HepG2 (cell line): ENCODE results near the gene PFKP. TPM values are rescaled to one million over a fixed set of nuclear protein-coding genes. Genes with fewer than 3 reads are reported as not detected.

ENCODE experiments used
- ATAC-seq: fragments of 200-7000 bp; cut with Tn5 transposase; 3 replicates; pipeline ENCODE4 v1.9.1; 2020; ENCODE audit warnings: mild to moderate bottlenecking, moderate library complexity
- BruUV-seq: library from RNA; stranded (reverse); fragments of 400-500 nt; replicated peaks from 2 replicates; lab custom pipeline; 2021; lab: Mats Ljungman, UMichigan
- CTCF ChIA-PET: fragments of 300-600 bp; formaldehyde crosslinking; extraction: SDS; loops from one replicate; lab custom pipeline; 2021; ENCODE audit warnings: low total read pairs, inconsistent platforms, low intra/inter-chr PET ratio; lab: Yijun Ruan, JAX
- POLR2A ChIA-PET: fragments of 350-600 bp; sonication (Branson Sonifier 250); formaldehyde crosslinking; loops from one replicate; lab custom pipeline; 2020; ENCODE audit warnings: antibody characterized with exemption, inconsistent platforms; lab: Yijun Ruan, JAX
- DNase-seq: peaks from one replicate; pipeline ENCODE4 v3.0.0-alpha.2; 2015; ENCODE audit warnings: low spot score
- FAIRE-seq: peaks from 3 replicates; lab custom pipeline; 2011; peaks lifted over from hg19 to GRCh38; lab: Jason Lieb, UNC
- H2AFZ ChIP-seq: one replicate; pipeline ENCODE4 v1.6.1; 2011; ENCODE audit warnings: low read length, inconsistent platforms
- H3K27ac ChIP-seq: fragments of 300-600 bp; 3 replicates; pipeline ENCODE4 v1.8.0; 2011; ENCODE audit warnings: mixed run types, mild to moderate bottlenecking, mixed read lengths, low read length, inconsistent platforms; ENCODE audit not compliant: insufficient read depth; ENCODE audit errors: extremely low read length
- H3K27me3 ChIP-seq, 2 experiments: fragments of 200-600 bp in 1 of 2; 2 replicates in 1 of 2; 3 replicates in 1 of 2; pipeline versions ENCODE4 v1.6.0 to v1.8.0; 2011; ENCODE audit warnings: low read length in 2 of 2, mild to moderate bottlenecking in 2 of 2, moderate library complexity in 2 of 2, inconsistent platforms in 1 of 2; ENCODE audit not compliant: insufficient read depth in 2 of 2, control insufficient read depth in 1 of 2
- H3K36me3 ChIP-seq, 2 experiments: fragments of 200-600 bp in 1 of 2; replicated peaks in 1 of 2; 2 replicates in 1 of 2; 3 replicates in 1 of 2; pipeline versions ENCODE4 v1.5.1 to v1.8.0; 2011; ENCODE audit warnings: low read length in 2 of 2, inconsistent platforms in 1 of 2; ENCODE audit not compliant: insufficient read depth in 2 of 2, control insufficient read depth in 1 of 2
- H3K4me1 ChIP-seq: 2 replicates; pipeline ENCODE4 v1.5.1; 2012; ENCODE audit warnings: low read length, inconsistent platforms; ENCODE audit not compliant: insufficient read depth
- H3K4me2 ChIP-seq: 2 replicates; pipeline ENCODE4 v1.6.0; 2011; ENCODE audit warnings: low read depth, low read length, inconsistent platforms
- H3K4me3 ChIP-seq, 3 experiments: fragments of 200-600 bp in 1 of 3; sonication (generic), shearing (Covaris generic) in 1 of 3; replicated peaks in 1 of 3; 2 replicates each; pipeline ENCODE4 v1.5.1; 2011 to 2016; ENCODE audit warnings: low read length in 3 of 3, inconsistent platforms in 2 of 3, low read depth in 2 of 3, mild to moderate bottlenecking in 2 of 3, control low read depth in 1 of 3, mixed read lengths in 1 of 3; ENCODE audit not compliant: insufficient read depth in 1 of 3
- H3K79me2 ChIP-seq: one replicate; pipeline ENCODE4 v1.6.1; 2011; ENCODE audit warnings: low read length, inconsistent platforms; ENCODE audit not compliant: insufficient read depth
- H3K9ac ChIP-seq: 2 replicates; pipeline ENCODE4 v1.6.0; 2011; ENCODE audit warnings: mild to moderate bottlenecking, low read depth, low read length, inconsistent platforms; ENCODE audit not compliant: insufficient read depth
- H3K9me3 ChIP-seq: 2 replicates; pipeline ENCODE4 v1.5.1; 2012; ENCODE audit warnings: mild to moderate bottlenecking, low read length
- H4K20me1 ChIP-seq: 2 replicates; pipeline ENCODE4 v1.6.0; 2011; ENCODE audit warnings: inconsistent platforms, mild to moderate bottlenecking, low read length, moderate library complexity; ENCODE audit not compliant: insufficient read depth
- FOXJ3 ChIP-seq: sonication (generic); formaldehyde crosslinking; IDR thresholded peaks from 2 replicates; pipeline ENCODE4 v1.4.0; 2020; ENCODE audit warnings: missing genetic modification reagents, mild to moderate bottlenecking, borderline replicate concordance
- HNF4G ChIP-seq, 2 experiments: sonication (generic) in 1 of 2; formaldehyde crosslinking in 1 of 2; IDR thresholded peaks; 2 replicates each; pipeline versions ENCODE4 v1.4.0 to v1.6.1; 2011 to 2020; ENCODE audit warnings: borderline replicate concordance in 2 of 2, low read depth in 2 of 2, mild to moderate bottlenecking in 2 of 2, low read length in 1 of 2, missing genetic modification reagents in 1 of 2, moderate library complexity in 1 of 2
- PBX2 ChIP-seq: IDR thresholded peaks from 2 replicates; pipeline ENCODE4 v1.6.1; 2016; ENCODE audit warnings: control low read depth
- RFX1 ChIP-seq: fragments of 450-650 bp; IDR thresholded peaks from 2 replicates; pipeline ENCODE4 v1.6.1; 2017
- ZFP90 ChIP-seq: sonication (generic); formaldehyde crosslinking; IDR thresholded peaks from 2 replicates; pipeline ENCODE4 v1.8.0; 2022; ENCODE audit warnings: missing genetic modification reagents, mild to moderate bottlenecking, inconsistent platforms, borderline replicate concordance
- ZFYVE20 ChIP-seq: sonication (generic); formaldehyde crosslinking; IDR thresholded peaks from 2 replicates; pipeline ENCODE4 v1.8.0; 2023; ENCODE audit warnings: low read depth, mild to moderate bottlenecking, moderate library complexity, missing genetic modification reagents, borderline replicate concordance
- ZNF678 ChIP-seq: sonication (generic); formaldehyde crosslinking; IDR thresholded peaks from 2 replicates; pipeline ENCODE4 v1.4.0; 2020; ENCODE audit warnings: mild to moderate bottlenecking, missing genetic modification reagents
- ZNF713 ChIP-seq: sonication (generic); formaldehyde crosslinking; IDR thresholded peaks from 2 replicates; pipeline ENCODE4 v1.4.0; 2020; ENCODE audit warnings: mild to moderate bottlenecking, missing genetic modification reagents
- ZNF768 ChIP-seq: sonication (generic); formaldehyde crosslinking; IDR thresholded peaks from 2 replicates; pipeline ENCODE4 v1.4.0; 2020; ENCODE audit warnings: missing genetic modification reagents
- ZSCAN22 ChIP-seq: sonication (generic); formaldehyde crosslinking; IDR thresholded peaks from 2 replicates; pipeline ENCODE4 v1.4.0; 2020; ENCODE audit warnings: mild to moderate bottlenecking, missing genetic modification reagents
- ZSCAN25 ChIP-seq: sonication (generic); formaldehyde crosslinking; IDR thresholded peaks from 2 replicates; pipeline ENCODE4 v1.8.0; 2022; ENCODE audit warnings: mild to moderate bottlenecking, missing genetic modification reagents
- WGBS: methylation state at CpG from one replicate; pipeline ENCODE4 v1.1.6; 2017; ENCODE audit warnings: low lambda C conversion rate; 5-methylcytosine and 5-hydroxymethylcytosine counted together
- in situ Hi-C: cut with HindIII; loops from 2 replicates; pipeline ENCODE4 v1.10.0; 2017; ENCODE audit warnings: low pct_unique_long_range_greater_than_20kb; ENCODE audit not compliant: extremely low pct_ligation_motif_present
- intact Hi-C: fragments of 100-400 bp; cut with micrococcal nuclease; formaldehyde crosslinking; loops from one replicate; pipeline ENCODE4 v1.10.0; 2022; ENCODE audit not compliant: unreplicated experiment
- polyA plus RNA-seq, 8 experiments: library from polyadenylated mRNA; depleted of rRNA in 3 of 8; stranded (reverse) in 7 of 8; unstranded in 1 of 8; fragments of >200 nt; fragmentation: Illumina TruSeq in 4 of 8; extraction: Trizol in 4 of 8; gene quantifications; 2 replicates each; pipeline versions ENCODE4 v1.2.1 to v1.2.3, GENCODE V29; 2011 to 2016; ENCODE audit warnings: low read depth in 4 of 8, missing spikeins in 1 of 8, mixed read lengths in 1 of 8; ENCODE audit not compliant: insufficient read depth in 1 of 8
- total RNA-seq, 5 experiments: library from RNA; depleted of rRNA; stranded (reverse); fragments of >200 nt; fragmentation: Illumina TruSeq; extraction: Trizol; gene quantifications; 2 replicates each; pipeline ENCODE4 v1.2.3, GENCODE V29; 2016; ENCODE audit warnings: low read depth in 1 of 5
- TF ChIP-seq, protein P1 (sequence below): IDR thresholded peaks from 2 replicates; pipeline ENCODE4 v1.6.1; 2016; ENCODE audit warnings: missing biosample characterization, missing genetic modification reagents, low read depth

Gene PFKP
- total and polyA plus RNA-seq, 2 of the 13 experiments (the other 11 are each of a cell fraction or from before 2014, with no cell fraction given) = 0.80 to 2.4 TPM

- ChIA-PET CTCF (no interaction called here), POLR2A (no interaction called here)
- in situ Hi-C loops = no loop called here
- Histone ChIP-seq H4K20me1 (no peaks in the 10 kb centered on the region), H3K27me3 (no peaks in the 10 kb centered on the region), H3K4me1 (peaks cover 23% of the 10 kb centered on the region)
- BruUV-seq = no TSS peak
- TF ChIP-seq ZSCAN22 (CRISPR knock-in tag) = no peak
- no peak for TF ChIP-seq FOXJ3 (CRISPR knock-in tag)
- TF ChIP-seq, protein P1, sequence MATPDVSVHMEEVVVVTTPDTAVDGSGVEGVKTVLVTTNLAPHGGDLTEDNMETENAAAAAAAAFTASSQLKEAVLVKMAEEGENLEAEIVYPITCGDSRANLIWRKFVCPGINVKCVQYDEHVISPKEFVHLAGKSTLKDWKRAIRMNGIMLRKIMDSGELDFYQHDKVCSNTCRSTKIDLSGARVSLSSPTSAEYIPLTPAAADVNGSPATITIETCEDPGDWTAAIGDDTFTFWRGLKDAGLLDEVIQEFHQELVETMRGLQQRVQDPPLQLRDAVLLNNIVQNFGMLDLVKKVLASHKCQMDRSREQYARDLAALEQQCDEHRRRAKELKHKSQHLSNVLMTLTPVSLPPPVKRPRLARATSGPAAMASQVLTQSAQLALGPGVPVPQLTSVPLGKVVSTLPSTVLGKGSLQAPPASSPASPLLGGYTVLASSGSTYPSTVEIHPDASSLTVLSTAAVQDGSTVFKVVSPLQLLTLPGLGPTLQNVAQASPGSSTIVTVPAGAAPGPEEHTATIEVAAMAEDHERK (CRISPR knock-in tag) = no peak
- TF ChIP-seq ZNF678 (CRISPR knock-in tag) = no peak
- no peak for TF ChIP-seq ZNF768 (CRISPR knock-in tag)
- no peak for TF ChIP-seq PBX2
- no peak for TF ChIP-seq RFX1
- TF ChIP-seq ZNF713 (CRISPR knock-in tag) = no peak
- no peak for TF ChIP-seq ZFP90 (CRISPR knock-in tag)
- no peak for TF ChIP-seq ZSCAN25
- no peak for TF ChIP-seq ZFYVE20
- TF ChIP-seq HNF4G (IDR thresholded peaks at IDR 0.05; ENCODE audit: borderline replicate concordance, low read depth, low read length) = no peak
- TF ChIP-seq HNF4G (CRISPR knock-in tag; IDR thresholded peaks at IDR 0.05; ENCODE audit: borderline replicate concordance, low read depth) = no peak
- TF ChIP-seq, all 625 proteins: peak for 0
- 64% methylated on average over 18 of the region's 19 CpGs for WGBS
- Histone ChIP-seq H3K27ac (no peak overlapping the region), H2AFZ (no peak overlapping the region), H3K36me3 (no peaks in the 10 kb centered on the region), H3K79me2 (no peaks in the 10 kb centered on the region), H3K9me3 (no peaks in the 10 kb centered on the region), H3K4me3 (no peak overlapping the region), H3K4me2 (no peak overlapping the region), H3K9ac (no peak overlapping the region)
- DNase-seq (peak; percentile 5), ATAC-seq (no peak), FAIRE-seq (no peak)
- intact Hi-C loops = no loop called here
Observed at GRCh38 chr10:3102720-3103427, 35.5 kb downstream of the PFKP start.
